Tibial nerve (tissue), 4 donors: ENCODE measurements around the gene BCAS3.

ENCODE experiments used
- EP300 ChIP-seq, 2 donors: sonication (generic); formaldehyde crosslinking; IDR thresholded peaks; one replicate each; pipeline ENCODE4 v1.6.1; 2017; ENCODE audit warnings: antibody characterized with exemption in 2 of 2, mild to moderate bottlenecking in 1 of 2
- POLR2A ChIP-seq, 2 donors: fragments of 450-650 bp; IDR thresholded peaks; one replicate each; pipeline ENCODE4 v1.6.1; 2017; ENCODE audit warnings: antibody characterized with exemption in 2 of 2, mild to moderate bottlenecking in 2 of 2, moderate library complexity in 2 of 2
- TF ChIP-seq, protein P1 (sequence below), 5 experiments: fragments of 200-600 bp in 3 of 5; fragments of 450-650 bp in 2 of 5; sonication (generic) in 3 of 5; IDR thresholded peaks; one replicate each; pipeline ENCODE4 v1.5.1; 2016 to 2019; ENCODE audit warnings: antibody characterized with exemption in 5 of 5, mild to moderate bottlenecking in 3 of 5, moderate library complexity in 2 of 5

DNA sequence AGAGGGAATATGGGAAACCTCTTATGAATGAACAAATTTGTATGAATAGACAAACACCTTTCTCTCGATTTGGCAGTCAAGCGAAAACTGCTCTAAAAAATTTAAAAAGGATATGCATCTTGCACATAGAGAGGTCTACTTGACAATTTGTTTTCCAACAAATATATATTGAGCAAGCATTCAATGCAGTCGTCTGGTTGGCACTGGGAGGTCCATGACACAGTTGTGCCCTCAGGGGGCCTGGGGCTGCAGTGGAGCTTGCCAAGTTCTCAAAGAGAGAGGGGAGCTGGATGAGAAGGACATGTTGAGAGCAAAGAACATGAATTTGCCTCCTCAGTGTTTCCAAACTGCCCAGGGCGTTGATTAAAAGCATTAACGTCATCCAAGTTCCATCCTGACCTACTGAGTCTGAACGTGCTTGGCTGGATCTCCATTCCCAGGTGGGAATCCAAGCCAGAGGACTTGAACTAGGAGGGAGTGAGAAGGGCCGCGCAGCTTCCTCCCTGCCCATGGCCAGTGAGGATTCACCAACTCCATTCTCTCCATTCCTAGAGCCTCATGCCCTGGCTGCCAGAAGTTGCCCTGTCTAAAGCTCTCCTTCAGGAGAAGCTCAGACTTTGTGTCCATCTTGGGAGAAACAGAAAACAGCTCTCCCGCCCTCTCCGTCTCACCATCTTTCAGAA is 746.5 kb downstream of the BCAS3 start:
- TF ChIP-seq, protein P1, sequence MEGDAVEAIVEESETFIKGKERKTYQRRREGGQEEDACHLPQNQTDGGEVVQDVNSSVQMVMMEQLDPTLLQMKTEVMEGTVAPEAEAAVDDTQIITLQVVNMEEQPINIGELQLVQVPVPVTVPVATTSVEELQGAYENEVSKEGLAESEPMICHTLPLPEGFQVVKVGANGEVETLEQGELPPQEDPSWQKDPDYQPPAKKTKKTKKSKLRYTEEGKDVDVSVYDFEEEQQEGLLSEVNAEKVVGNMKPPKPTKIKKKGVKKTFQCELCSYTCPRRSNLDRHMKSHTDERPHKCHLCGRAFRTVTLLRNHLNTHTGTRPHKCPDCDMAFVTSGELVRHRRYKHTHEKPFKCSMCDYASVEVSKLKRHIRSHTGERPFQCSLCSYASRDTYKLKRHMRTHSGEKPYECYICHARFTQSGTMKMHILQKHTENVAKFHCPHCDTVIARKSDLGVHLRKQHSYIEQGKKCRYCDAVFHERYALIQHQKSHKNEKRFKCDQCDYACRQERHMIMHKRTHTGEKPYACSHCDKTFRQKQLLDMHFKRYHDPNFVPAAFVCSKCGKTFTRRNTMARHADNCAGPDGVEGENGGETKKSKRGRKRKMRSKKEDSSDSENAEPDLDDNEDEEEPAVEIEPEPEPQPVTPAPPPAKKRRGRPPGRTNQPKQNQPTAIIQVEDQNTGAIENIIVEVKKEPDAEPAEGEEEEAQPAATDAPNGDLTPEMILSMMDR (IDR thresholded peaks at IDR 0.05): no peak
- TF ChIP-seq EP300 (IDR thresholded peaks at IDR 0.05) (no peak), POLR2A (IDR thresholded peaks at IDR 0.05) (no peak)
